DND-41 (cell line): ENCODE results near the gene MCUB.

ENCODE experiments used
- ATAC-seq: fragments of 200-7000 bp; cut with Tn5 transposase; 3 replicates; pipeline ENCODE4 v1.9.1; 2021; ENCODE audit warnings: low read depth; ENCODE audit not compliant: insufficient read depth
- DNase-seq: peaks from one replicate; pipeline ENCODE4 v3.0.0-alpha.2; 2020
- H2AFZ ChIP-seq: 2 replicates; pipeline ENCODE4 v1.6.0; 2012; ENCODE audit warnings: low read depth, low read length
- H3K27ac ChIP-seq: 2 replicates; pipeline ENCODE4 v1.5.1; 2012; ENCODE audit warnings: low read length, inconsistent platforms
- H3K27me3 ChIP-seq: fragments of 200-600 bp; sonication (generic); 2 replicates; pipeline ENCODE4 v1.6.0; 2012; ENCODE audit warnings: low read length, mild to moderate bottlenecking, inconsistent platforms; ENCODE audit not compliant: insufficient read depth, poor library complexity
- H3K36me3 ChIP-seq: 2 replicates; pipeline ENCODE4 v1.5.1; 2012; ENCODE audit warnings: low read length, inconsistent platforms; ENCODE audit not compliant: insufficient read depth
- H3K4me1 ChIP-seq: 2 replicates; pipeline ENCODE4 v1.5.1; 2012; ENCODE audit warnings: mild to moderate bottlenecking, low read length; ENCODE audit not compliant: insufficient read depth
- H3K4me2 ChIP-seq: 2 replicates; pipeline ENCODE4 v1.6.0; 2012; ENCODE audit warnings: mild to moderate bottlenecking, moderate library complexity, low read length, inconsistent platforms; ENCODE audit not compliant: insufficient read depth
- H3K4me3 ChIP-seq, 2 experiments: fragments of 200-600 bp in 1 of 2; shearing (Covaris generic) in 1 of 2; 2 replicates each; pipeline ENCODE4 v1.5.1; 2012 to 2016; ENCODE audit warnings: inconsistent platforms in 2 of 2, low read length in 2 of 2, mild to moderate bottlenecking in 2 of 2, low read depth in 1 of 2, moderate library complexity in 1 of 2
- H3K79me2 ChIP-seq: 2 replicates; pipeline ENCODE4 v1.6.0; 2012; ENCODE audit warnings: low read length, inconsistent platforms; ENCODE audit not compliant: insufficient read depth
- H3K9ac ChIP-seq: 2 replicates; pipeline ENCODE4 v1.6.0; 2012; ENCODE audit warnings: low read depth, mild to moderate bottlenecking, inconsistent platforms, low read length, moderate library complexity
- H3K9me3 ChIP-seq: 2 replicates; pipeline ENCODE4 v1.5.1; 2012; ENCODE audit warnings: low read length, moderate library complexity, mild to moderate bottlenecking, inconsistent platforms; ENCODE audit not compliant: insufficient read depth, severe bottlenecking
- H4K20me1 ChIP-seq: 2 replicates; pipeline ENCODE4 v1.6.0; 2012; ENCODE audit warnings: low read length; ENCODE audit not compliant: insufficient read depth
- CTCF ChIP-seq: IDR thresholded peaks from 2 replicates; pipeline ENCODE4 v1.5.1; 2012; ENCODE audit warnings: borderline replicate concordance, low read length, moderate library complexity, mild to moderate bottlenecking; ENCODE audit not compliant: poor library complexity, severe bottlenecking; ENCODE audit errors: extremely low read depth
- EZH2 ChIP-seq: IDR thresholded peaks from 3 replicates; pipeline ENCODE4 v1.6.1; 2012; ENCODE audit warnings: borderline replicate concordance, low read depth, mild to moderate bottlenecking, moderate library complexity, low read length, inconsistent platforms; ENCODE audit not compliant: severe bottlenecking

Gene MCUB

GRCh38 chr4:109611045-109611646 is 51.1 kb downstream of the MCUB start:
- Histone ChIP-seq H3K9me3 (peaks cover 6% of the 10 kb centered on the region), H3K27ac (no peak overlapping the region), H2AFZ (no peak overlapping the region), H3K79me2 (peaks cover 44% of the 10 kb centered on the region), H3K4me1 (peaks cover 10% of the 10 kb centered on the region), H3K36me3 (peaks cover 7% of the 10 kb centered on the region; the same call in 1 of the 2 replicates), H3K4me2 (no peak overlapping the region), H3K9ac (no peak overlapping the region), H4K20me1 (no peaks in the 10 kb centered on the region; the same call in 1 of the 2 replicates), H3K4me3 (no peak overlapping the region), H3K27me3 (no peaks in the 10 kb centered on the region)
- TF ChIP-seq CTCF = no peak
- TF ChIP-seq EZH2 = no peak
- ATAC-seq (no peak), DNase-seq (no peak)

- H3K4me3 ChIP-seq = no peak overlapping the region
- H3K4me2 ChIP-seq = no peak overlapping the region
- peak; percentile 14; the same call in 1 of the 3 replicates for ATAC-seq
Measured at GRCh38 chr4:109614015-109614414, 54.0 kb downstream of the MCUB start.

GRCh38 chr4:109614466-109614865 is 54.4 kb downstream of the MCUB start:
- ATAC-seq = peak; percentile 47
- Histone ChIP-seq H3K9ac (no peak overlapping the region), H2AFZ (no peak overlapping the region), H4K20me1 (peaks cover 5% of the 10 kb centered on the region; the same call in 1 of the 2 replicates), H3K4me3 (no peak overlapping the region), H3K9me3 (peaks cover 4% of the 10 kb centered on the region), H3K79me2 (peaks cover 39% of the 10 kb centered on the region), H3K27ac (peak overlapping the region; percentile 19; the same call in 1 of the 2 replicates), H3K27me3 (no peaks in the 10 kb centered on the region), H3K4me2 (no peak overlapping the region), H3K36me3 (0 out of 2 replicates have a peak, but pooled peaks cover 7% of the 10 kb centered on the region), H3K4me1 (peaks cover 10% of the 10 kb centered on the region)
- TF ChIP-seq EZH2 = no peak
- no peak for TF ChIP-seq CTCF
- DNase-seq = peak; percentile 12

More at GRCh38 chr4:109614015-109614414, 54.0 kb downstream of the MCUB start:
- H3K9ac ChIP-seq = no peak overlapping the region
- peaks cover 10% of the 10 kb centered on the region for H3K4me1 ChIP-seq
- no peak overlapping the region for H2AFZ ChIP-seq
- H3K36me3 ChIP-seq = 0 out of 2 replicates have a peak, but pooled peaks cover 7% of the 10 kb centered on the region
- DNase-seq = no peak
- no peak overlapping the region; the same call in 1 of the 2 replicates for H3K27ac ChIP-seq
- TF ChIP-seq EZH2 = no peak
- TF ChIP-seq CTCF = no peak
- H4K20me1 ChIP-seq = peaks cover 5% of the 10 kb centered on the region; the same call in 1 of the 2 replicates
- peaks cover 40% of the 10 kb centered on the region for H3K79me2 ChIP-seq
- no peaks in the 10 kb centered on the region for H3K27me3 ChIP-seq
- peaks cover 4% of the 10 kb centered on the region for H3K9me3 ChIP-seq
